Measurements from ENCODE around the gene IRF2.

DNA sequence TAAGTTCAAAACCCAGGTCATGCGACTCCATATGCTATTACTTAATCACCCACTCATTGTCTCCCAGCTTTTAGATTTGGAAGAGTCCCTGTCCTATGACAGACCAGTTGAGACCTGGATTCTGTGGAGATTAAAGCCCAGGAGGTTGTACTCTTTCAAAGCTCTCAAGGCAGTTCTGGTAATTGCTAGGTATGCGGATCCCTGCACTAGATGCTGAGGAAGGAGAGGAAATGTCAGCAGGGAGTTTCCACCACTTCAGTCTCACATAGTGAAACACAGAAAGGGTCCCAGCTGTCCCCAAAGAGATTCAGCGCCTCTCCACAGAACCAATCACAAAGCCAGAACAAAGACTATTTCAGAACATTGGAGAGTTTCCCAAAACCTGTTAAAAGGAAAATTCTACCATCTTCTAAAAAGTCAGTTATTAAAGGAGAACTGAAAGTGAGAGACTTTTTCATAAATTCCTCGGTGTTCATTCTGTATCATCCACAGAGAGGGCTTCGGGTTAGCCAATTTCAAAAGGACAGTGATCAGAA, 53.4 kb downstream of the IRF2 start:
- TF ChIP-seq, protein P1, sequence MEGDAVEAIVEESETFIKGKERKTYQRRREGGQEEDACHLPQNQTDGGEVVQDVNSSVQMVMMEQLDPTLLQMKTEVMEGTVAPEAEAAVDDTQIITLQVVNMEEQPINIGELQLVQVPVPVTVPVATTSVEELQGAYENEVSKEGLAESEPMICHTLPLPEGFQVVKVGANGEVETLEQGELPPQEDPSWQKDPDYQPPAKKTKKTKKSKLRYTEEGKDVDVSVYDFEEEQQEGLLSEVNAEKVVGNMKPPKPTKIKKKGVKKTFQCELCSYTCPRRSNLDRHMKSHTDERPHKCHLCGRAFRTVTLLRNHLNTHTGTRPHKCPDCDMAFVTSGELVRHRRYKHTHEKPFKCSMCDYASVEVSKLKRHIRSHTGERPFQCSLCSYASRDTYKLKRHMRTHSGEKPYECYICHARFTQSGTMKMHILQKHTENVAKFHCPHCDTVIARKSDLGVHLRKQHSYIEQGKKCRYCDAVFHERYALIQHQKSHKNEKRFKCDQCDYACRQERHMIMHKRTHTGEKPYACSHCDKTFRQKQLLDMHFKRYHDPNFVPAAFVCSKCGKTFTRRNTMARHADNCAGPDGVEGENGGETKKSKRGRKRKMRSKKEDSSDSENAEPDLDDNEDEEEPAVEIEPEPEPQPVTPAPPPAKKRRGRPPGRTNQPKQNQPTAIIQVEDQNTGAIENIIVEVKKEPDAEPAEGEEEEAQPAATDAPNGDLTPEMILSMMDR (IDR thresholded peaks at IDR 0.05; ENCODE audit: low read depth, low read length): no peak
- no peak for TF ChIP-seq MYC (IDR thresholded peaks at IDR 0.05; ENCODE audit: low read depth, low read length)
- no peak for TF ChIP-seq POLR2A (IDR thresholded peaks at IDR 0.05; ENCODE audit: extremely low read depth, insufficient read length)
